Thyroid gland (tissue), 4 donors: ENCODE results near the gene TLX3. TPM values are rescaled to one million over a fixed set of nuclear protein-coding genes. Genes with fewer than 3 reads are reported as not detected.

Source experiments
- DNase-seq, 2 donors: peaks; one replicate each; pipeline ENCODE4 v3.0.0-alpha.2; 2019
- H3K27ac ChIP-seq, 3 donors: fragments of 200-600 bp; sonication (generic); 1 replicate in 2 of 3; 2 replicates in 1 of 3; pipeline ENCODE4 v1.5.1; 2016 to 2019; ENCODE audit warnings: mild to moderate bottlenecking in 1 of 3, moderate library complexity in 1 of 3
- H3K27me3 ChIP-seq: fragments of 200-600 bp; sonication (generic); one replicate; pipeline ENCODE4 v1.5.1; 2019
- H3K36me3 ChIP-seq, 2 donors: fragments of 200-600 bp; sonication (generic); one replicate each; pipeline ENCODE4 v1.5.1; 2016 to 2019
- H3K4me1 ChIP-seq, 2 donors: fragments of 200-600 bp; sonication (generic); one replicate each; pipeline ENCODE4 v1.5.1; 2017 to 2019
- H3K4me3 ChIP-seq, 3 donors: fragments of 200-600 bp; sonication (generic); replicated peaks in 1 of 3; 1 replicate in 2 of 3; 2 replicates in 1 of 3; pipeline ENCODE4 v1.5.1; 2016; ENCODE audit warnings: mild to moderate bottlenecking in 1 of 3
- H3K9me3 ChIP-seq: fragments of 200-600 bp; sonication (generic); one replicate; pipeline ENCODE4 v1.5.1; 2017
- POLR2A ChIP-seq, 2 donors: fragments of 450-650 bp; IDR thresholded peaks; one replicate each; pipeline ENCODE4 v1.6.1; 2017; ENCODE audit warnings: antibody characterized with exemption in 2 of 2, mild to moderate bottlenecking in 2 of 2, moderate library complexity in 1 of 2
- WGBS, 2 donors: methylation state at CpG; one replicate each; pipeline ENCODE4 v1.1.5; 2017; 5-methylcytosine and 5-hydroxymethylcytosine counted together
- intact Hi-C: fragments of 100-400 bp; cut with DNase I; formaldehyde crosslinking; loops from one replicate; pipeline ENCODE4 v1.15.1; 2023
- total RNA-seq, 4 donors: library from RNA; depleted of rRNA; stranded (reverse); fragments of >200 nt; gene quantifications; one replicate each; pipeline ENCODE4 v1.2.3, GENCODE V29; 2016
- TF ChIP-seq, protein P1 (sequence below), 6 experiments: fragments of 200-600 bp in 3 of 6; fragments of 450-650 bp in 3 of 6; sonication (generic) in 3 of 6; IDR thresholded peaks; one replicate each; pipeline ENCODE4 v1.5.1; 2016 to 2019; ENCODE audit warnings: antibody characterized with exemption in 6 of 6, mild to moderate bottlenecking in 2 of 6, inconsistent platforms in 1 of 6, moderate library complexity in 1 of 6

TLX3 gene
- total RNA-seq, 4 donors from 2014 or later: not detected

- H3K9me3 ChIP-seq: no peaks in the 10 kb centered on the region
- H3K27me3 ChIP-seq: peaks cover 84% of the 10 kb centered on the region
- H3K27ac ChIP-seq: no peak overlapping the region
- no peaks in the 10 kb centered on the region for H3K36me3 ChIP-seq
- WGBS, 2 donors: 5 to 6% methylated on average over 44 to 65 of the region's 74 CpGs
- no peak overlapping the region for H3K4me3 ChIP-seq
- peaks cover 46 to 65% of the 10 kb centered on the region in 2 donors for H3K4me1 ChIP-seq
- no peak for TF ChIP-seq POLR2A (IDR thresholded peaks at IDR 0.05)
- TF ChIP-seq, protein P1, sequence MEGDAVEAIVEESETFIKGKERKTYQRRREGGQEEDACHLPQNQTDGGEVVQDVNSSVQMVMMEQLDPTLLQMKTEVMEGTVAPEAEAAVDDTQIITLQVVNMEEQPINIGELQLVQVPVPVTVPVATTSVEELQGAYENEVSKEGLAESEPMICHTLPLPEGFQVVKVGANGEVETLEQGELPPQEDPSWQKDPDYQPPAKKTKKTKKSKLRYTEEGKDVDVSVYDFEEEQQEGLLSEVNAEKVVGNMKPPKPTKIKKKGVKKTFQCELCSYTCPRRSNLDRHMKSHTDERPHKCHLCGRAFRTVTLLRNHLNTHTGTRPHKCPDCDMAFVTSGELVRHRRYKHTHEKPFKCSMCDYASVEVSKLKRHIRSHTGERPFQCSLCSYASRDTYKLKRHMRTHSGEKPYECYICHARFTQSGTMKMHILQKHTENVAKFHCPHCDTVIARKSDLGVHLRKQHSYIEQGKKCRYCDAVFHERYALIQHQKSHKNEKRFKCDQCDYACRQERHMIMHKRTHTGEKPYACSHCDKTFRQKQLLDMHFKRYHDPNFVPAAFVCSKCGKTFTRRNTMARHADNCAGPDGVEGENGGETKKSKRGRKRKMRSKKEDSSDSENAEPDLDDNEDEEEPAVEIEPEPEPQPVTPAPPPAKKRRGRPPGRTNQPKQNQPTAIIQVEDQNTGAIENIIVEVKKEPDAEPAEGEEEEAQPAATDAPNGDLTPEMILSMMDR (IDR thresholded peaks at IDR 0.05): no peak
- no peak for DNase-seq
- intact Hi-C loops: no loop called here
Measured at GRCh38 chr5:171312129-171312974, 3.3 kb downstream of the TLX3 start.

DNA sequence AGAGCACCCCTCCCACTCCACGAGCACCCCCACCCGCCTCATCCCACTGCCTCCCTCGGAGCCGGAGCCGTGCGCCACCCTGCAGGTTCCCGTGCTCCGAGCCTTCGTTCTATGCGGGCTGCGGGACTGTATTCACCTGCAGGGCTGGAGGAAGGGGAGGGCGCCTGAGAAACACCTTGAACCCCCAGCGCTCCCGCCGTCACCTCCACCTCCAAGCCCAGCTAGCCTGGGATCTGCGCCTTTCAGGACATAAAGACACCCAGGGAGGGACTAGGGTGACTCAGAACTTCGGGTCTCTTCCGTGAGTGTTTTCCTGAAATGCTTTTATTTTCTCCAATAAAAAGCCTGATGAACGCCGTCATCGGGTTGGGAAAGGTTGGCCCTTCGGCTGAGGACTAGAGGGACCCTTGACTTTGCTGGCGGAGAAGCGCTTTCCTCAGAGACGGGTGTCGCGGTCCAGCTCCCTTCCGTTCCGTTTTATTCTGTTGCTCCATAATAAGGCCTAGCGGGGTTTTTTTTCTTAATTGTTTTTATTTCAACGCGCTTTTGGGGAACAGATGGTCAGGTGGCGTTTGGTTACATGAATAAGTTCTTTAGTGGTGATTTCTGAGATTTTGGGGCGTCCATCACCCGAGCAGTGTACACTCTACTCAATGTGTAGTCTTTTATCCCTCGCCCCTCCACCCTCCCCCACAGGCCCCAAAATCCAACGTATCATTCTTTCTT, 4.6 kb downstream of the TLX3 start:
- Histone ChIP-seq H3K27me3 (peaks cover 71% of the 10 kb centered on the region), H3K4me3 (no peak overlapping the region), H3K9me3 (no peaks in the 10 kb centered on the region), H3K27ac (no peak overlapping the region), H3K4me1 (peaks cover 39 to 58% of the 10 kb centered on the region in 2 donors), H3K36me3 (no peaks in the 10 kb centered on the region)
- 8 to 11% methylated on average over 36 of the region's 37 CpGs for WGBS, 2 donors
- no peak for DNase-seq
- no peak for TF ChIP-seq POLR2A (IDR thresholded peaks at IDR 0.05)
- TF ChIP-seq, protein P1 (IDR thresholded peaks at IDR 0.05): no peak
- intact Hi-C loops: no loop called here

- WGBS, 2 donors: 4% methylated on average over 11 to 37 of the region's 53 CpGs
- Histone ChIP-seq H3K27me3 (peaks cover 59% of the 10 kb centered on the region), H3K4me1 (peaks cover 36 to 49% of the 10 kb centered on the region in 2 donors), H3K36me3 (no peaks in the 10 kb centered on the region), H3K27ac (no peak overlapping the region), H3K4me3 (no peak overlapping the region), H3K9me3 (no peaks in the 10 kb centered on the region)
- intact Hi-C loops: no loop called here
- peak; percentile 23 to 27 for DNase-seq
- no peak for TF ChIP-seq POLR2A (IDR thresholded peaks at IDR 0.05)
- TF ChIP-seq, protein P1 (IDR thresholded peaks at IDR 0.05): no peak
Measured at GRCh38 chr5:171314728-171315385, 5.8 kb downstream of the TLX3 start.

GRCh38 chr5:171315386-171315891, 6.4 kb downstream of the TLX3 start:
- DNase-seq: no peak
- Histone ChIP-seq H3K27ac (no peak overlapping the region), H3K4me1 (peaks cover 36 to 49% of the 10 kb centered on the region in 2 donors), H3K4me3 (no peak overlapping the region), H3K9me3 (no peaks in the 10 kb centered on the region), H3K27me3 (peaks cover 56% of the 10 kb centered on the region), H3K36me3 (no peaks in the 10 kb centered on the region)
- no peak for TF ChIP-seq POLR2A (IDR thresholded peaks at IDR 0.05)
- TF ChIP-seq, protein P1 (IDR thresholded peaks at IDR 0.05): no peak
- intact Hi-C loops: no loop called here
- WGBS, 2 donors: 2 to 11% methylated on average over 20 to 32 of the region's 36 CpGs
